Ishikawa (cell line): ENCODE measurements around the gene SRR.

Experiments
- TCF12 ChIP-seq: IDR thresholded peaks from 2 replicates; pipeline ENCODE4 v1.6.1; 2012; ENCODE audit warnings: low read depth
- YY1 ChIP-seq: IDR thresholded peaks from 2 replicates; pipeline ENCODE4 v1.6.1; 2012; ENCODE audit warnings: low read depth

GRCh38 chr17:2331303-2331702, 27.6 kb downstream of the SRR start:
- TF ChIP-seq TCF12 = no peak
- no peak for TF ChIP-seq YY1
